ENCODE results near the gene PPP1R3G.

DNA sequence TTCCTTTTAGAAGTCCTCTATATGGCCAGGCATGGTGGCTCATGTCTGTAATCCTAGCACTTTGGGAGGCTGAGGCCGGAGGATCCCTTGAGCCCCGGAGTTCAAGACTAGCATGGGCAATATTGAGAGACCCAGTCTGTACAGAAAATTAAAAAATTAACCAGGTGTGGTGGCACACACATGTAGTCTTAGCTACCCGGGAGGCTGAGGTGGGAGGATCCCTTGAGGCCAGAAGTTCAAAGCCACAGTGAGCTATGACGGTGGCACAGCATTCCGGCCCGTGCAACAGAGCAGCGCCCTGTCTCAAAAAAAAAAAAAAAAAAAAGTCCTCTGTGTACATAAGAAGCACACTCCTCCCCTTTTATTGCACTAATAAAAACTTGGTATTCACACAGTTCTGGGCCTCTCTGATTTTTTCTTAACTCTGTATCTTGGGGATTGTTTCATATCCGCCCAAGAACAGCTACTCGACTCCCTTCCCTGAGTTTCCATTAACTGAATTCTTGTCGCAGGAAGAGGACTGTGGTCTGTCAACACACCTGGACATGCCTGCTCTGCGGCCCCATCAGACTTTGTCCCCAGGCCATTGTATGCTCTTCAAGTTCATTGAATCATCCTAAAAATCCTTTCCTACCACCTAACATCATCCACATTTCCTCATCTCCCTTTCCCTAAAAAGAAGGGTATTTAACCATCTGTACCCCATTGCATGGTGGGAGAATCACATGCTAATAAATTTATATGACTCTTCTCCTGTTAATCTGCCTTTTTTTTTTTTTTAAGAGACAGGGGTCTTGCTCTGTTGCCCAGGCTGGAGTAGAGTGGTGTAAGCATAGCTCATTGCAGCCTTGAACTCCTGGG lies 25.9 kb upstream of the PPP1R3G start:
- no peak for TF ChIP-seq EZH2 (IDR thresholded peaks at IDR 0.05; ENCODE audit: low read length)
- TF ChIP-seq, protein P1, sequence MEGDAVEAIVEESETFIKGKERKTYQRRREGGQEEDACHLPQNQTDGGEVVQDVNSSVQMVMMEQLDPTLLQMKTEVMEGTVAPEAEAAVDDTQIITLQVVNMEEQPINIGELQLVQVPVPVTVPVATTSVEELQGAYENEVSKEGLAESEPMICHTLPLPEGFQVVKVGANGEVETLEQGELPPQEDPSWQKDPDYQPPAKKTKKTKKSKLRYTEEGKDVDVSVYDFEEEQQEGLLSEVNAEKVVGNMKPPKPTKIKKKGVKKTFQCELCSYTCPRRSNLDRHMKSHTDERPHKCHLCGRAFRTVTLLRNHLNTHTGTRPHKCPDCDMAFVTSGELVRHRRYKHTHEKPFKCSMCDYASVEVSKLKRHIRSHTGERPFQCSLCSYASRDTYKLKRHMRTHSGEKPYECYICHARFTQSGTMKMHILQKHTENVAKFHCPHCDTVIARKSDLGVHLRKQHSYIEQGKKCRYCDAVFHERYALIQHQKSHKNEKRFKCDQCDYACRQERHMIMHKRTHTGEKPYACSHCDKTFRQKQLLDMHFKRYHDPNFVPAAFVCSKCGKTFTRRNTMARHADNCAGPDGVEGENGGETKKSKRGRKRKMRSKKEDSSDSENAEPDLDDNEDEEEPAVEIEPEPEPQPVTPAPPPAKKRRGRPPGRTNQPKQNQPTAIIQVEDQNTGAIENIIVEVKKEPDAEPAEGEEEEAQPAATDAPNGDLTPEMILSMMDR (optimal IDR thresholded peaks at IDR 0.05 in 1 of 3, IDR thresholded peaks at IDR 0.05 in 1 of 3, conservative IDR thresholded peaks at IDR 0.05 in 1 of 3; ENCODE audit: extremely low read depth in 1 of 3, insufficient read depth in 2 of 3, low read length in 3 of 3) = no peak

Measured in keratinocyte (primary cell).